ENCODE data around the gene HAO1. TPM values are rescaled to one million over a fixed set of nuclear protein-coding genes. Genes with fewer than 3 reads are reported as not detected.

The HAO1 gene
- total and polyA plus RNA-seq, 2 of the 13 experiments (the other 11 are each of a cell fraction or from before 2014, with no cell fraction given) = 0.03 TPM; not detected in 1

- no peak for TF ChIP-seq PRDM4 (CRISPR knock-in tag; IDR thresholded peaks at IDR 0.05; ENCODE audit: borderline replicate concordance)
- no peak for TF ChIP-seq MBD4 (IDR thresholded peaks at IDR 0.05; ENCODE audit: borderline replicate concordance, low read length)
- no peak for TF ChIP-seq ZNF547 (CRISPR knock-in tag; IDR thresholded peaks at IDR 0.05)
These were observed 35.7 kb upstream of the HAO1 start (continued) for GRCh38 chr20:7975851-7976414.

- Histone ChIP-seq H4K20me1 (ENCODE audit: insufficient read depth, low read length) (no peaks in the 10 kb centered on the region), H3K79me2 (ENCODE audit: insufficient read depth, low read length) (no peaks in the 10 kb centered on the region), H3K27me3 (ENCODE audit: control insufficient read depth in 1 of 2, insufficient read depth in 2 of 2, low read length in 2 of 2) (no peaks in the 10 kb centered on the region), H3K4me1 (ENCODE audit: insufficient read depth, low read length) (peaks cover 6% of the 10 kb centered on the region), H3K4me2 (ENCODE audit: low read depth, low read length) (no peak overlapping the region), H3K4me3 (replicated peaks in 1 of 3; ENCODE audit: insufficient read depth in 1 of 3, low read depth in 2 of 3, low read length in 3 of 3) (no peak overlapping the region), H3K9me3 (ENCODE audit: low read length) (no peaks in the 10 kb centered on the region), H3K27ac (ENCODE audit: extremely low read length, insufficient read depth, low read length) (no peak overlapping the region), H2AFZ (ENCODE audit: low read length) (no peak overlapping the region), H3K36me3 (replicated peaks in 1 of 2; ENCODE audit: control insufficient read depth in 1 of 2, insufficient read depth in 2 of 2, low read length in 2 of 2) (no peaks in the 10 kb centered on the region), H3K9ac (ENCODE audit: insufficient read depth, low read depth, low read length) (no peak overlapping the region)
- ATAC-seq (no peak), DNase-seq (ENCODE audit: low spot score) (no peak), FAIRE-seq (no peak)
- no TSS peak for BruUV-seq (replicated peaks)
- CTCF ChIA-PET (ENCODE audit: low intra/inter-chr PET ratio, low total read pairs) = no interaction called here
- in situ Hi-C loops (cut with HindIII; ENCODE audit: extremely low pct_ligation_motif_present, low pct_unique_long_range_greater_than_20kb) (loop anchor here (5.0 kb wide), 1 partner anchor 747 kb away; no protein-coding TSS in a partner anchor), intact Hi-C loops (cut with micrococcal nuclease; ENCODE audit: unreplicated experiment) (no loop called here)
- WGBS (ENCODE audit: low lambda C conversion rate) = 26% methylated on average over 4 of the region's 4 CpGs
- no peak for TF ChIP-seq ZNF639 (CRISPR knock-in tag; conservative IDR thresholded peaks at IDR 0.05)
- TF ChIP-seq SOX6 (IDR thresholded peaks at IDR 0.05) = no peak
- no peak for TF ChIP-seq SOX6 (CRISPR knock-in tag; IDR thresholded peaks at IDR 0.05)
- TF ChIP-seq CEBPB (IDR thresholded peaks at IDR 0.05; ENCODE audit: borderline replicate concordance, low read depth, low read length) = peak; percentile 60; the same call in 1 of the 2 replicates
- POLR2A ChIA-PET = interaction anchor here (1.2 kb wide), 1 partner anchor 44 kb away, joined by 3 read pairs; the partner anchor contains the start of gene TMX4
These were observed 34.7 kb upstream of the HAO1 start for GRCh38 chr20:7974785-7975435.
